K562 (cell line): ENCODE data around the gene KASH5.

Source experiments
- CTCF ChIP-seq, 3 experiments: IDR thresholded peaks in 2 of 3; conservative IDR thresholded peaks in 1 of 3; 2 replicates each; pipeline ENCODE4 v1.5.1; 2011 to 2012; ENCODE audit warnings: low read length in 3 of 3, mild to moderate bottlenecking in 3 of 3, control low read depth in 2 of 3, improper control_type of control experiment in 1 of 3, inconsistent platforms in 1 of 3, low read depth in 1 of 3, mixed read lengths in 1 of 3, moderate library complexity in 1 of 3; ENCODE audit not compliant: insufficient read depth in 2 of 3
- ELK1 ChIP-seq: sonication (generic); formaldehyde crosslinking; IDR thresholded peaks from 2 replicates; pipeline ENCODE4 v1.8.1; 2022; ENCODE audit warnings: missing genetic modification reagents
- FOXM1 ChIP-seq, 2 experiments: fragments of 450-650 bp in 1 of 2; sonication (generic) in 1 of 2; formaldehyde crosslinking in 1 of 2; IDR thresholded peaks; 2 replicates each; pipeline versions ENCODE4 v1.6.1 to v1.9.0; 2017 to 2022; ENCODE audit warnings: low read depth in 2 of 2, mild to moderate bottlenecking in 2 of 2, missing genetic modification reagents in 1 of 2, moderate library complexity in 1 of 2
- MED1 ChIP-seq: sonication (generic); formaldehyde crosslinking; IDR thresholded peaks from 2 replicates; pipeline ENCODE4 v1.8.1; 2023; ENCODE audit warnings: missing genetic modification reagents, borderline replicate concordance
- PRPF4 ChIP-seq: fragments of 200-400 bp; formaldehyde crosslinking; IDR thresholded peaks from one replicate; pipeline ENCODE4 v1.6.1; 2017; ENCODE audit warnings: low read length, low read depth, mild to moderate bottlenecking; ENCODE audit not compliant: insufficient read depth, poor library complexity, severe bottlenecking
- RFX5 ChIP-seq: IDR thresholded peaks from 2 replicates; pipeline ENCODE4 v1.6.1; 2011; ENCODE audit warnings: low read depth, mild to moderate bottlenecking, improper control_type of control experiment, low read length
- SMC3 ChIP-seq: conservative IDR thresholded peaks from 2 replicates; pipeline ENCODE4 v1.6.1; 2011; ENCODE audit warnings: low read depth, low read length, improper control_type of control experiment; ENCODE audit not compliant: insufficient read depth
- SRSF7 ChIP-seq: fragments of 200-400 bp; formaldehyde crosslinking; optimal IDR thresholded peaks from 2 replicates; pipeline ENCODE3; 2017; ENCODE audit warnings: mild to moderate bottlenecking, low read depth, low read length
- TAF9B ChIP-seq: fragments of 450-650 bp; IDR thresholded peaks from 2 replicates; pipeline ENCODE4 v1.6.1; 2018; ENCODE audit warnings: mild to moderate bottlenecking; ENCODE audit not compliant: partially characterized antibody
- ZFP91 ChIP-seq: sonication (generic); formaldehyde crosslinking; IDR thresholded peaks from 2 replicates; pipeline ENCODE4 v1.8.0; 2022; ENCODE audit warnings: mild to moderate bottlenecking, missing genetic modification reagents
- ZNF239 ChIP-seq: fragments of 250-450 bp; sonication (Bioruptor Pico); IDR thresholded peaks from 2 replicates; pipeline ENCODE4 v1.4.0; 2020; ENCODE audit warnings: mild to moderate bottlenecking
- ZNF740 ChIP-seq, 3 experiments: fragments of 200-800 bp in 1 of 3; sonication (Bioruptor generic) in 1 of 3; sonication (generic) in 1 of 3; formaldehyde crosslinking in 1 of 3; IDR thresholded peaks; 2 replicates each; pipeline versions ENCODE4 v1.6.1 to v1.8.0; 2016 to 2022; ENCODE audit warnings: mild to moderate bottlenecking in 2 of 3, missing compliant biosample characterization in 2 of 3, missing genetic modification characterization in 2 of 3, missing genetic modification reagents in 1 of 3

GRCh38 chr19:49389406-49389805, 1.4 kb downstream of the KASH5 start:
- TF ChIP-seq FOXM1 (IDR thresholded peaks at IDR 0.05; ENCODE audit: low read depth) = no peak
- no peak for TF ChIP-seq FOXM1 (CRISPR knock-in tag; IDR thresholded peaks at IDR 0.05; ENCODE audit: low read depth)
- no peak for TF ChIP-seq RFX5
- TF ChIP-seq MED1 = no peak
- TF ChIP-seq CTCF (IDR thresholded peaks at IDR 0.05 in 2 of 3, conservative IDR thresholded peaks at IDR 0.05 in 1 of 3; ENCODE audit: insufficient read depth in 2 of 3, low read depth in 1 of 3, low read length in 3 of 3) = no peak
- no peak for TF ChIP-seq ZNF239 (CRISPR knock-in tag)
- no peak for TF ChIP-seq PRPF4
- TF ChIP-seq ZNF740 (CRISPR knock-in tag; IDR thresholded peaks at IDR 0.05) = no peak
- no peak for TF ChIP-seq ZNF740 (tag; IDR thresholded peaks at IDR 0.05)
- no peak for TF ChIP-seq ZFP91 (CRISPR knock-in tag)
- TF ChIP-seq ELK1 (CRISPR knock-in tag) = no peak
- no peak for TF ChIP-seq TAF9B
- no peak for TF ChIP-seq SRSF7
- TF ChIP-seq SMC3 = no peak
